H9 (cell line): ENCODE measurements around the gene ABCA1. TPM values are rescaled to one million over a fixed set of nuclear protein-coding genes. Genes with fewer than 3 reads are reported as not detected.

Experiments used
- DNase-seq: peaks from one replicate; pipeline ENCODE4 v3.0.0-alpha.2; 2017
- H2AFZ ChIP-seq: one replicate; pipeline ENCODE4 v1.6.1; 2013; ENCODE audit warnings: mild to moderate bottlenecking, low read length, control low read depth, moderate library complexity
- H2AK5ac ChIP-seq: 2 replicates; pipeline ENCODE4 v1.6.1; 2013; ENCODE audit warnings: low read length, control low read depth, mixed read lengths; ENCODE audit not compliant: insufficient read length
- H2BK120ac ChIP-seq: one replicate; pipeline ENCODE4 v1.6.1; 2013; ENCODE audit warnings: low read depth, mild to moderate bottlenecking, low read length, control low read depth, inconsistent platforms; ENCODE audit not compliant: poor library complexity, severe bottlenecking
- H2BK12ac ChIP-seq: 2 replicates; pipeline ENCODE4 v1.6.1; 2013; ENCODE audit warnings: low read length, control low read depth, mixed read lengths, low read depth; ENCODE audit not compliant: insufficient read length
- H2BK15ac ChIP-seq: 2 replicates; pipeline ENCODE4 v1.6.1; 2013; ENCODE audit warnings: low read depth, low read length, control low read depth
- H2BK20ac ChIP-seq: one replicate; pipeline ENCODE4 v1.6.1; 2013; ENCODE audit warnings: low read depth, mild to moderate bottlenecking, low read length, control low read depth, inconsistent platforms; ENCODE audit not compliant: poor library complexity, severe bottlenecking
- H2BK5ac ChIP-seq: 2 replicates; pipeline ENCODE4 v1.6.1; 2013; ENCODE audit warnings: low read length, control low read depth, mixed read lengths; ENCODE audit not compliant: insufficient read length
- H3K14ac ChIP-seq: 2 replicates; pipeline ENCODE4 v1.6.1; 2013; ENCODE audit warnings: low read length, control low read depth; ENCODE audit not compliant: insufficient read depth
- H3K18ac ChIP-seq: 2 replicates; pipeline ENCODE4 v1.6.1; 2013; ENCODE audit warnings: low read depth, mild to moderate bottlenecking, mixed read lengths, low read length, control low read depth; ENCODE audit not compliant: insufficient read length
- H3K23ac ChIP-seq: 2 replicates; pipeline ENCODE4 v1.6.1; 2013; ENCODE audit warnings: low read length, control low read depth, mixed read lengths, low read depth; ENCODE audit not compliant: insufficient read length
- H3K23me2 ChIP-seq: 2 replicates; pipeline ENCODE4 v1.6.1; 2013; ENCODE audit warnings: low read depth, mild to moderate bottlenecking, mixed read lengths, low read length, control low read depth; ENCODE audit not compliant: insufficient read length, poor library complexity, severe bottlenecking
- H3K27ac ChIP-seq: 2 replicates; pipeline ENCODE4 v1.5.1; 2013; ENCODE audit warnings: low read length, control low read depth, mixed read lengths, low read depth; ENCODE audit not compliant: insufficient read length
- H3K27me3 ChIP-seq: 2 replicates; pipeline ENCODE4 v1.6.1; 2013; ENCODE audit warnings: low read length, control low read depth, inconsistent platforms; ENCODE audit not compliant: insufficient read depth
- H3K4ac ChIP-seq: 2 replicates; pipeline ENCODE4 v1.6.1; 2013; ENCODE audit warnings: low read depth, mild to moderate bottlenecking, control low read depth, inconsistent platforms, low read length, moderate library complexity
- H3K4me1 ChIP-seq: 2 replicates; pipeline ENCODE4 v1.6.1; 2013; ENCODE audit warnings: low read length, control low read depth, inconsistent platforms; ENCODE audit not compliant: insufficient read depth
- H3K4me2 ChIP-seq: 2 replicates; pipeline ENCODE4 v1.6.1; 2013; ENCODE audit warnings: low read length, control low read depth, mixed read lengths; ENCODE audit not compliant: insufficient read length, insufficient read depth
- H3K56ac ChIP-seq: 2 replicates; pipeline ENCODE4 v1.6.1; 2013; ENCODE audit warnings: low read depth, mild to moderate bottlenecking, mixed read lengths, low read length, control low read depth; ENCODE audit not compliant: insufficient read length
- H3K79me1 ChIP-seq: 2 replicates; pipeline ENCODE4 v1.6.1; 2013; ENCODE audit warnings: low read depth, mild to moderate bottlenecking, moderate library complexity, low read length, control low read depth, inconsistent platforms; ENCODE audit not compliant: insufficient read depth, poor library complexity, severe bottlenecking
- H3K79me2 ChIP-seq: 2 replicates; pipeline ENCODE4 v1.6.1; 2013; ENCODE audit warnings: low read length, control low read depth, inconsistent platforms; ENCODE audit not compliant: insufficient read depth
- H3K9ac ChIP-seq: 2 replicates; pipeline ENCODE4 v1.6.1; 2013; ENCODE audit warnings: low read length, control low read depth, mixed read lengths; ENCODE audit not compliant: insufficient read length; ENCODE audit errors: extremely low read depth
- H3K9me3 ChIP-seq: one replicate; pipeline ENCODE4 v1.6.1; 2013; ENCODE audit warnings: low read depth, low read length, inconsistent platforms; ENCODE audit not compliant: control insufficient read depth
- H3T11ph ChIP-seq: one replicate; pipeline ENCODE4 v1.6.1; 2013; ENCODE audit warnings: mild to moderate bottlenecking, low read length, control low read depth, inconsistent platforms
- H4K20me1 ChIP-seq: one replicate; pipeline ENCODE4 v1.6.1; 2013; ENCODE audit not compliant: control insufficient read depth, insufficient read length, insufficient read depth
- H4K5ac ChIP-seq: 2 replicates; pipeline ENCODE4 v1.6.1; 2013; ENCODE audit warnings: low read depth, mild to moderate bottlenecking, mixed read lengths, low read length, control low read depth; ENCODE audit not compliant: insufficient read length
- H4K8ac ChIP-seq: replicated peaks from 2 replicates; pipeline ENCODE4 v1.6.1; 2013; ENCODE audit warnings: low read length, control low read depth, mixed read lengths, low read depth; ENCODE audit not compliant: insufficient read length
- H4K91ac ChIP-seq: 2 replicates; pipeline ENCODE4 v1.6.1; 2013; ENCODE audit warnings: low read depth, mild to moderate bottlenecking, moderate library complexity, mixed read lengths, low read length, control low read depth; ENCODE audit not compliant: insufficient read length
- H3K27ac Mint-ChIP-seq, 3 experiments: 2 replicates in 2 of 3; 3 replicates in 1 of 3; pipeline ENCODE4 v1.8.0; 2020 to 2021; ENCODE audit warnings: mixed read lengths in 3 of 3, mild to moderate bottlenecking in 1 of 3, moderate library complexity in 1 of 3
- H3K27me3 Mint-ChIP-seq: 2 replicates; pipeline ENCODE4 v1.8.0; 2021; ENCODE audit warnings: low read depth, mild to moderate bottlenecking, moderate library complexity, mixed read lengths
- H3K36me3 Mint-ChIP-seq, 3 experiments: 2 replicates in 2 of 3; 3 replicates in 1 of 3; pipeline ENCODE4 v1.8.0; 2020 to 2021; ENCODE audit warnings: low read depth in 3 of 3, mixed read lengths in 3 of 3; ENCODE audit not compliant: insufficient read depth in 1 of 3
- H3K4me1 Mint-ChIP-seq, 2 experiments: 2 replicates each; pipeline ENCODE4 v1.8.0; 2020; ENCODE audit warnings: mixed read lengths in 2 of 2
- H3K4me3 Mint-ChIP-seq, 2 experiments: 2 replicates in 1 of 2; 3 replicates in 1 of 2; pipeline ENCODE4 v1.8.0; 2020 to 2021; ENCODE audit warnings: mild to moderate bottlenecking in 2 of 2, mixed read lengths in 2 of 2, moderate library complexity in 1 of 2
- H3K9me3 Mint-ChIP-seq, 2 experiments: 2 replicates in 1 of 2; 3 replicates in 1 of 2; pipeline ENCODE4 v1.8.0; 2020; ENCODE audit warnings: mild to moderate bottlenecking in 2 of 2, mixed read lengths in 2 of 2, moderate library complexity in 1 of 2
- CTCF ChIP-seq: fragments of 200-600 bp; sonication (generic); conservative IDR thresholded peaks from 3 replicates; pipeline ENCODE4 v1.8.0; 2021; ENCODE audit warnings: antibody characterized with exemption, mild to moderate bottlenecking
- WGBS: extraction: QIAGEN DNeasy Blood & Tissue Kit; methylation state at CpG from one replicate; pipeline ENCODE4 v1.1.7; 2013; ENCODE audit warnings: missing lambda C conversion rate, low lambda C conversion rate, mixed read lengths; ENCODE audit not compliant: insufficient read length; ENCODE audit errors: extremely low coverage; 5-methylcytosine and 5-hydroxymethylcytosine counted together
- total RNA-seq: library from RNA; stranded (reverse); gene quantifications from 2 replicates; pipeline ENCODE4 v1.2.1, GENCODE V29; 2021

ABCA1 gene
- total RNA-seq, 1 experiment from 2014 or later: 16.6 TPM

GRCh38 chr9:104873489-104873850 lies 54.5 kb downstream of the ABCA1 start:
- Histone ChIP-seq H2BK15ac (no peak overlapping the region; the same call in 1 of the 2 replicates), H2BK12ac (no peak overlapping the region), H3K27ac (no peak overlapping the region), H2BK5ac (no peak overlapping the region), H3T11ph (no peak overlapping the region), H3K56ac (no peak overlapping the region), H3K4ac (no peak overlapping the region), H3K79me2 (no peaks in the 10 kb centered on the region), H3K4me2 (no peak overlapping the region), H2BK20ac (no peak overlapping the region), H4K20me1 (peaks cover 2% of the 10 kb centered on the region), H3K9me3 (no peaks in the 10 kb centered on the region), H2AFZ (no peak overlapping the region), H3K4me1 (no peaks in the 10 kb centered on the region; the same call in 1 of the 2 replicates), H3K27me3 (no peaks in the 10 kb centered on the region), H2BK120ac (no peak overlapping the region), H3K18ac (no peak overlapping the region), H3K9ac (no peak overlapping the region), H3K23me2 (no peaks in the 10 kb centered on the region), H3K14ac (no peak overlapping the region), H4K91ac (no peak overlapping the region), H2AK5ac (no peak overlapping the region), H3K23ac (no peak overlapping the region), H4K8ac (no peak overlapping the region), H4K5ac (no peak overlapping the region), H3K79me1 (no peaks in the 10 kb centered on the region)
- no CpG with 5 or more reads among the region's 3 CpGs for WGBS
- H3K36me3 Mint-ChIP-seq: peaks cover 17 to 31% (median 26%) of the 10 kb centered on the region in 3 experiments
- DNase-seq: no peak
- H3K9me3 Mint-ChIP-seq: peaks cover 8 to 11% of the 10 kb centered on the region in 2 experiments; a peak in 4 of 5 replicates
- H3K27me3 Mint-ChIP-seq: peaks cover 4% of the 10 kb centered on the region
- H3K4me3 Mint-ChIP-seq: no peak overlapping the region
- peaks cover 29 to 30% of the 10 kb centered on the region in 2 experiments for H3K4me1 Mint-ChIP-seq
- no peak for TF ChIP-seq CTCF
- no peak overlapping the region for H3K27ac Mint-ChIP-seq
